Measurements from ENCODE around the gene KRTAP9-4.
"Not testable (repeated sequence)": the region's sequence is repeated elsewhere in the genome, so short reads cannot be mapped to it uniquely, and the experiment has no call there.

The KRTAP9-4 gene

GRCh38 chr17:41265078-41265477 is 15.6 kb downstream of the KRTAP9-4 start, which contains the start of gene KRTAP9-6:
KRTAP9-6 (plus strand) TSS chr17:41265378; CDS start chr17:41265378, 0 bp downstream.
- no peak for DNase-seq

GRCh38 chr17:41267711-41268110 is 18.2 kb downstream of the KRTAP9-4 start:
- DNase-seq: no peak

GRCh38 chr17:41271323-41271722 is 21.8 kb downstream of the KRTAP9-4 start:
- not testable (repeated sequence) for DNase-seq

- DNase-seq: no peak
These were observed 22.4 kb downstream of the KRTAP9-4 start for GRCh38 chr17:41271858-41272257.

- not testable (repeated sequence) for DNase-seq
These were observed 26.2 kb downstream of the KRTAP9-4 start, which contains the start of gene KRTAP9-7 for GRCh38 chr17:41275648-41276190. KRTAP9-7 (plus strand) TSS chr17:41275698; CDS start chr17:41275698, 0 bp downstream.

GRCh38 chr17:41278176-41278955 is 28.9 kb downstream of the KRTAP9-4 start:
- no peak for DNase-seq

- no peak for DNase-seq
These were observed 34.6 kb downstream of the KRTAP9-4 start for GRCh38 chr17:41284043-41284442.

- DNase-seq: peak; percentile 26 to 31
These were observed 35.1 kb downstream of the KRTAP9-4 start for GRCh38 chr17:41284546-41284945.

GRCh38 chr17:41287050-41287449 is 37.6 kb downstream of the KRTAP9-4 start:
- DNase-seq: no peak

- no peak for DNase-seq
These were observed 44.5 kb downstream of the KRTAP9-4 start for GRCh38 chr17:41294016-41294415.

GRCh38 chr17:41296846-41297245 is 47.4 kb downstream of the KRTAP9-4 start:
- no peak for DNase-seq

- no peak for DNase-seq
These were observed 49.1 kb downstream of the KRTAP9-4 start for GRCh38 chr17:41298458-41299135.

Measured in inflammatory macrophage treated with lipopolysaccharide for 1 hour (primary cell).